HEK293 (cell line): ENCODE measurements around the gene DLD.

Experiments used
- CTCF ChIA-PET: fragments of 350-600 bp; formaldehyde crosslinking; extraction: SDS; loops from one replicate; lab custom pipeline; 2021; ENCODE audit warnings: antibody characterized with exemption; lab: Yijun Ruan, JAX
- POLR2A ChIA-PET: fragments of 300-600 bp; formaldehyde crosslinking; extraction: SDS; loops from one replicate; lab custom pipeline; 2020; ENCODE audit warnings: antibody characterized with exemption, inconsistent platforms; lab: Yijun Ruan, JAX
- H3K27ac ChIP-seq: fragments of 200-500 bp; sonication (Bioruptor generic); 2 replicates; pipeline ENCODE4 v1.5.1; 2014; ENCODE audit warnings: low read depth, low read length, control low read depth, inconsistent platforms; ENCODE audit errors: extremely low read depth
- H3K36me3 ChIP-seq, 2 experiments: fragments of 200-500 bp in 1 of 2; sonication (Bioruptor generic) in 1 of 2; 1 replicate in 1 of 2; 2 replicates in 1 of 2; pipeline ENCODE4 v1.5.1; 2014 to 2017; ENCODE audit warnings: inconsistent platforms in 2 of 2, low read length in 2 of 2; ENCODE audit not compliant: control insufficient read depth in 2 of 2, insufficient read depth in 1 of 2
- H3K4me1 ChIP-seq: fragments of 200-500 bp; sonication (Bioruptor generic); 2 replicates; pipeline ENCODE4 v1.5.1; 2014; ENCODE audit warnings: mild to moderate bottlenecking, low read length, inconsistent platforms; ENCODE audit not compliant: control insufficient read depth, insufficient read depth
- H3K4me3 ChIP-seq: 2 replicates; pipeline ENCODE4 v1.5.1; 2011; ENCODE audit warnings: low read depth, mild to moderate bottlenecking, control low read depth, low read length, moderate library complexity
- H3K9me3 ChIP-seq: fragments of 200-500 bp; sonication (Bioruptor generic); 2 replicates; pipeline ENCODE4 v1.5.1; 2014; ENCODE audit warnings: low read depth, low read length, inconsistent platforms; ENCODE audit not compliant: control insufficient read depth, insufficient read depth
- FEZF1 ChIP-seq: fragments of 450-650 bp; formaldehyde crosslinking; IDR thresholded peaks from 2 replicates; pipeline ENCODE4 v1.5.1; 2016; ENCODE audit warnings: missing biosample characterization, missing genetic modification characterization
- MYNN ChIP-seq: fragments of 450-650 bp; formaldehyde crosslinking; IDR thresholded peaks from 2 replicates; pipeline ENCODE4 v1.5.1; 2016; ENCODE audit warnings: missing biosample characterization, missing genetic modification characterization, borderline replicate concordance
- SCRT2 ChIP-seq: fragments of 450-650 bp; formaldehyde crosslinking; IDR thresholded peaks from 2 replicates; pipeline ENCODE4 v1.5.1; 2016; ENCODE audit warnings: missing biosample characterization, missing genetic modification characterization
- TCF7L2 ChIP-seq: IDR thresholded peaks from 2 replicates; pipeline ENCODE4 v1.6.1; 2011; ENCODE audit warnings: low read depth, mild to moderate bottlenecking, inconsistent platforms, low read length, moderate library complexity, borderline replicate concordance
- ZFP41 ChIP-seq: fragments of 450-650 bp; formaldehyde crosslinking; IDR thresholded peaks from 2 replicates; pipeline ENCODE4 v1.5.1; 2016; ENCODE audit warnings: missing biosample characterization, missing genetic modification characterization, borderline replicate concordance
- ZNF121 ChIP-seq: fragments of 450-650 bp; formaldehyde crosslinking; IDR thresholded peaks from 2 replicates; pipeline ENCODE4 v1.5.1; 2016; ENCODE audit warnings: missing biosample characterization, missing genetic modification characterization
- ZNF24 ChIP-seq: fragments of 450-650 bp; formaldehyde crosslinking; IDR thresholded peaks from 2 replicates; pipeline ENCODE4 v1.5.1; 2016; ENCODE audit warnings: missing biosample characterization, missing genetic modification characterization
- ZNF280D ChIP-seq: fragments of 450-650 bp; formaldehyde crosslinking; IDR thresholded peaks from 2 replicates; pipeline ENCODE4 v1.5.1; 2016; ENCODE audit warnings: missing biosample characterization, missing genetic modification characterization
- ZNF311 ChIP-seq: fragments of 450-650 bp; formaldehyde crosslinking; IDR thresholded peaks from 2 replicates; pipeline ENCODE4 v1.5.1; 2017; ENCODE audit warnings: missing biosample characterization, missing genetic modification characterization, borderline replicate concordance
- ZNF335 ChIP-seq: fragments of 450-650 bp; formaldehyde crosslinking; conservative IDR thresholded peaks from 2 replicates; pipeline ENCODE4 v1.5.1; 2016; ENCODE audit warnings: missing biosample characterization, missing genetic modification characterization
- ZNF544 ChIP-seq: fragments of 450-650 bp; formaldehyde crosslinking; IDR thresholded peaks from 2 replicates; pipeline ENCODE4 v1.5.0; 2017; ENCODE audit warnings: missing biosample characterization, missing genetic modification characterization
- ZNF549 ChIP-seq: fragments of 450-650 bp; IDR thresholded peaks from 2 replicates; pipeline ENCODE4 v1.5.1; 2018; ENCODE audit warnings: missing biosample characterization, missing genetic modification characterization, mild to moderate bottlenecking, inconsistent platforms, moderate library complexity
- ZNF768 ChIP-seq: fragments of 450-650 bp; formaldehyde crosslinking; IDR thresholded peaks from 2 replicates; pipeline ENCODE4 v1.5.1; 2018; ENCODE audit warnings: missing biosample characterization, mild to moderate bottlenecking, missing genetic modification characterization
- TF ChIP-seq, protein P1 (sequence below): fragments of 450-650 bp; IDR thresholded peaks from 2 replicates; pipeline ENCODE4 v1.5.1; 2018; ENCODE audit warnings: missing biosample characterization, mild to moderate bottlenecking, missing genetic modification characterization
- TF ChIP-seq, protein P2 (sequence below): fragments of 450-650 bp; formaldehyde crosslinking; IDR thresholded peaks from 2 replicates; pipeline ENCODE4 v1.5.1; 2017; ENCODE audit warnings: missing biosample characterization, missing genetic modification characterization
- TF ChIP-seq, protein P3 (sequence below): fragments of 450-650 bp; formaldehyde crosslinking; IDR thresholded peaks from 2 replicates; pipeline ENCODE4 v1.5.1; 2016; ENCODE audit warnings: missing biosample characterization, missing genetic modification characterization

Gene DLD

GRCh38 chr7:107854454-107854853, 36.5 kb upstream of the DLD start:
- ChIA-PET POLR2A (interaction anchor here (0.5 kb wide), 1 partner anchor 22 kb away, joined by 3 read pairs; no protein-coding TSS in a partner anchor), CTCF (no interaction called here)
- no peak overlapping the region for H3K4me3 ChIP-seq
- no peak overlapping the region for H3K27ac ChIP-seq
- H3K4me1 ChIP-seq = no peaks in the 10 kb centered on the region
- no peak for TF ChIP-seq ZNF768 (tag by site-specific recombination)
- TF ChIP-seq ZNF280D (tag by site-specific recombination) = no peak
- TF ChIP-seq ZNF311 (tag by site-specific recombination) = no peak
- TF ChIP-seq MYNN (tag by site-specific recombination) = no peak
- TF ChIP-seq ZNF544 (tag by site-specific recombination) = no peak
- TF ChIP-seq, protein P1, sequence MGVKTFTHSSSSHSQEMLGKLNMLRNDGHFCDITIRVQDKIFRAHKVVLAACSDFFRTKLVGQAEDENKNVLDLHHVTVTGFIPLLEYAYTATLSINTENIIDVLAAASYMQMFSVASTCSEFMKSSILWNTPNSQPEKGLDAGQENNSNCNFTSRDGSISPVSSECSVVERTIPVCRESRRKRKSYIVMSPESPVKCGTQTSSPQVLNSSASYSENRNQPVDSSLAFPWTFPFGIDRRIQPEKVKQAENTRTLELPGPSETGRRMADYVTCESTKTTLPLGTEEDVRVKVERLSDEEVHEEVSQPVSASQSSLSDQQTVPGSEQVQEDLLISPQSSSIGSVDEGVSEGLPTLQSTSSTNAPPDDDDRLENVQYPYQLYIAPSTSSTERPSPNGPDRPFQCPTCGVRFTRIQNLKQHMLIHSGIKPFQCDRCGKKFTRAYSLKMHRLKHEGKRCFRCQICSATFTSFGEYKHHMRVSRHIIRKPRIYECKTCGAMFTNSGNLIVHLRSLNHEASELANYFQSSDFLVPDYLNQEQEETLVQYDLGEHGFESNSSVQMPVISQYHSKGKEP = no peak
- TF ChIP-seq ZNF24 (tag by site-specific recombination) = no peak
- no peaks in the 10 kb centered on the region for H3K36me3 ChIP-seq
- H3K9me3 ChIP-seq = no peaks in the 10 kb centered on the region

- CTCF ChIA-PET = no interaction called here
- no peaks in the 10 kb centered on the region for H3K36me3 ChIP-seq
- no peak overlapping the region for H3K27ac ChIP-seq
- TF ChIP-seq FEZF1 (tag by site-specific recombination) (no peak), ZNF335 (tag by site-specific recombination) (no peak), SCRT2 (tag by site-specific recombination) (0 out of 2 replicates have a peak, but pooled peaks have one; percentile 10), ZNF549 (tag by site-specific recombination) (no peak), ZNF121 (no peak)
- TF ChIP-seq, protein P2, sequence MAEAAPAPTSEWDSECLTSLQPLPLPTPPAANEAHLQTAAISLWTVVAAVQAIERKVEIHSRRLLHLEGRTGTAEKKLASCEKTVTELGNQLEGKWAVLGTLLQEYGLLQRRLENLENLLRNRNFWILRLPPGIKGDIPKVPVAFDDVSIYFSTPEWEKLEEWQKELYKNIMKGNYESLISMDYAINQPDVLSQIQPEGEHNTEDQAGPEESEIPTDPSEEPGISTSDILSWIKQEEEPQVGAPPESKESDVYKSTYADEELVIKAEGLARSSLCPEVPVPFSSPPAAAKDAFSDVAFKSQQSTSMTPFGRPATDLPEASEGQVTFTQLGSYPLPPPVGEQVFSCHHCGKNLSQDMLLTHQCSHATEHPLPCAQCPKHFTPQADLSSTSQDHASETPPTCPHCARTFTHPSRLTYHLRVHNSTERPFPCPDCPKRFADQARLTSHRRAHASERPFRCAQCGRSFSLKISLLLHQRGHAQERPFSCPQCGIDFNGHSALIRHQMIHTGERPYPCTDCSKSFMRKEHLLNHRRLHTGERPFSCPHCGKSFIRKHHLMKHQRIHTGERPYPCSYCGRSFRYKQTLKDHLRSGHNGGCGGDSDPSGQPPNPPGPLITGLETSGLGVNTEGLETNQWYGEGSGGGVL (tag by site-specific recombination) = peak; percentile 27; the same call in 1 of the 2 replicates
- no peaks in the 10 kb centered on the region for H3K9me3 ChIP-seq
- no peaks in the 10 kb centered on the region for H3K4me1 ChIP-seq
- no peak overlapping the region for H3K4me3 ChIP-seq
- POLR2A ChIA-PET = interaction anchor here (0.5 kb wide), 1 partner anchor 21 kb away, joined by 3 read pairs; no protein-coding TSS in a partner anchor
Measured at GRCh38 chr7:107854989-107855388, 36.0 kb upstream of the DLD start.

GRCh38 chr7:107856806-107857540, 34.0 kb upstream of the DLD start:
- H3K4me1 ChIP-seq = no peaks in the 10 kb centered on the region
- CTCF ChIA-PET = interaction anchor here (0.8 kb wide), 1 partner anchor 18 kb away, joined by 3 read pairs; no protein-coding TSS in a partner anchor
- POLR2A ChIA-PET = no interaction called here
- no peak for TF ChIP-seq ZFP41 (tag by site-specific recombination)
- TF ChIP-seq, protein P1 = no peak
- no peak for TF ChIP-seq TCF7L2
- TF ChIP-seq, protein P3, sequence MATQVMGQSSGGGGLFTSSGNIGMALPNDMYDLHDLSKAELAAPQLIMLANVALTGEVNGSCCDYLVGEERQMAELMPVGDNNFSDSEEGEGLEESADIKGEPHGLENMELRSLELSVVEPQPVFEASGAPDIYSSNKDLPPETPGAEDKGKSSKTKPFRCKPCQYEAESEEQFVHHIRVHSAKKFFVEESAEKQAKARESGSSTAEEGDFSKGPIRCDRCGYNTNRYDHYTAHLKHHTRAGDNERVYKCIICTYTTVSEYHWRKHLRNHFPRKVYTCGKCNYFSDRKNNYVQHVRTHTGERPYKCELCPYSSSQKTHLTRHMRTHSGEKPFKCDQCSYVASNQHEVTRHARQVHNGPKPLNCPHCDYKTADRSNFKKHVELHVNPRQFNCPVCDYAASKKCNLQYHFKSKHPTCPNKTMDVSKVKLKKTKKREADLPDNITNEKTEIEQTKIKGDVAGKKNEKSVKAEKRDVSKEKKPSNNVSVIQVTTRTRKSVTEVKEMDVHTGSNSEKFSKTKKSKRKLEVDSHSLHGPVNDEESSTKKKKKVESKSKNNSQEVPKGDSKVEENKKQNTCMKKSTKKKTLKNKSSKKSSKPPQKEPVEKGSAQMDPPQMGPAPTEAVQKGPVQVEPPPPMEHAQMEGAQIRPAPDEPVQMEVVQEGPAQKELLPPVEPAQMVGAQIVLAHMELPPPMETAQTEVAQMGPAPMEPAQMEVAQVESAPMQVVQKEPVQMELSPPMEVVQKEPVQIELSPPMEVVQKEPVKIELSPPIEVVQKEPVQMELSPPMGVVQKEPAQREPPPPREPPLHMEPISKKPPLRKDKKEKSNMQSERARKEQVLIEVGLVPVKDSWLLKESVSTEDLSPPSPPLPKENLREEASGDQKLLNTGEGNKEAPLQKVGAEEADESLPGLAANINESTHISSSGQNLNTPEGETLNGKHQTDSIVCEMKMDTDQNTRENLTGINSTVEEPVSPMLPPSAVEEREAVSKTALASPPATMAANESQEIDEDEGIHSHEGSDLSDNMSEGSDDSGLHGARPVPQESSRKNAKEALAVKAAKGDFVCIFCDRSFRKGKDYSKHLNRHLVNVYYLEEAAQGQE (tag by site-specific recombination) = 0 out of 2 replicates have a peak, but pooled peaks have one; percentile 27

More at GRCh38 chr7:107856806-107857540, 34.0 kb upstream of the DLD start:
- H3K4me3 ChIP-seq = no peak overlapping the region
- H3K36me3 ChIP-seq = no peaks in the 10 kb centered on the region
- H3K9me3 ChIP-seq = no peaks in the 10 kb centered on the region
- H3K27ac ChIP-seq = no peak overlapping the region
